Rectal smooth muscle tissue (tissue), 1 donor: ENCODE data around the gene SCART1.
"Not testable (repeated sequence)": the region's sequence is repeated elsewhere in the genome, so short reads cannot be mapped to it uniquely, and the experiment has no call there.

ENCODE experiments used
- H3K27ac ChIP-seq: one replicate; pipeline ENCODE4 v1.7.0; 2013; ENCODE audit warnings: low read depth, low read length, inconsistent platforms
- H3K27me3 ChIP-seq: one replicate; pipeline ENCODE4 v1.7.0; 2013; ENCODE audit warnings: low read length; ENCODE audit not compliant: control insufficient read depth, insufficient read depth
- H3K36me3 ChIP-seq: one replicate; pipeline ENCODE4 v1.7.0; 2013; ENCODE audit warnings: low read length; ENCODE audit not compliant: control insufficient read depth, insufficient read depth
- H3K4me1 ChIP-seq: one replicate; pipeline ENCODE4 v1.7.0; 2013; ENCODE audit warnings: low read length; ENCODE audit not compliant: control insufficient read depth, insufficient read depth
- H3K4me3 ChIP-seq: one replicate; pipeline ENCODE4 v1.7.0; 2013; ENCODE audit warnings: low read length
- H3K9ac ChIP-seq: one replicate; pipeline ENCODE4 v1.7.0; 2013; ENCODE audit warnings: low read length

The SCART1 gene

DNA sequence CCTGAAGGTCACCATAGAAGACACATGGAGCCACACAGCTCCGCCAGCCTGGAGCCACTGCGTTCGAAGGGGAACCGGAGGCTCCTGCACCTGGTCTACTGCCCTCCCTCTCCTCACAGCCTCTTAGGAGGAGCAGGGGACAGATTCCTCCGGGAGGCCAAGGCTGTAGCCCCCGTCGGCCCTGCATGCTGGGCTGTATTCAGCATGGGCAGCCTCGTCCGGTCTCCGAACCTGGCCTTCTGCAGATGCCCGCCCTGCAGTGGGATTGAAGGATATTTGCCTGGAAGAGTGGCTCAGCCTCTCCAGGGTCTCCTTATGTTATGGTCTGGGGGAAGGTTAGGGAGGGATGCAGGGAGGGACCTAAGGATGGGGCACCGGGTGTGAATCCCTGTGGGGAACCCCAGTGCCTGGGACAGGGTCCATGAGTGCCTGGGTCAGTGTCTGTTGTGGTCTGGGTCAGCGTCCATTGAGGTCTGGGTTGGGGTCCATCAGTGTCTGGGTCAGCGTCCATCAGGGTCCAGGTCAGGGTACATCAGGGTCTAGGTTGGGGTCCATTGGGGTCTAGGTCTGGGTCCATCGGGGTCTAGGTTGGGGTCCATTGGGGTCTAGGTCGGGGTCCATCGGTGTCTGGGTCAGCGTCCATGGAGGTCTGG is 13.0 kb upstream of the SCART1 start:
- no peaks in the 10 kb centered on the region for H3K4me1 ChIP-seq
- H3K4me3 ChIP-seq = no peak overlapping the region

DNA sequence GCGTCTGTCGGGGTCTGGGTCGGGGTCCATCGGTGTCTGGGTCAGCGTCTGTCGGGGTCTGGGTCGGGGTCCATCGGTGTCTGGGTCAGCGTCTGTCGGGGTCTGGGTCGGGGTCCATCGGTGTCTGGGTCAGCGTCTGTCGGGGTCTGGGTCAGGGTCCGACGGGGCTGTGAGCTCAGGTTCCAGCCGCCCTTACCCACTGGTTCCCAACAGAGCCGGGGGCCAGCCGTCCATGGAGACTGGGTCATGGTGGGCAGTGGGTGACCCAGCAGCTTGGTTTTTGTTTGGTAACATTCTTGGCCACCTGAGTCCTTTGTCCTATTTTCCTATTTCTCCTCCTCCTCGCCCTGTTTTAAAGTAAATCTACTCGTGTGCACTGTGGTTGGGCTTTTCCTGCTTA is 12.4 kb upstream of the SCART1 start:
- H3K27ac ChIP-seq, H3K4me1 ChIP-seq, H3K9ac ChIP-seq, H3K4me3 ChIP-seq, H3K27me3 ChIP-seq, H3K36me3 ChIP-seq: not testable (repeated sequence)

More for the DNA sequence above, 13.0 kb upstream of the SCART1 start:
- no peaks in the 10 kb centered on the region for H3K36me3 ChIP-seq
- no peak overlapping the region for H3K9ac ChIP-seq
- H3K27me3 ChIP-seq = no peaks in the 10 kb centered on the region
- no peak overlapping the region for H3K27ac ChIP-seq

DNA sequence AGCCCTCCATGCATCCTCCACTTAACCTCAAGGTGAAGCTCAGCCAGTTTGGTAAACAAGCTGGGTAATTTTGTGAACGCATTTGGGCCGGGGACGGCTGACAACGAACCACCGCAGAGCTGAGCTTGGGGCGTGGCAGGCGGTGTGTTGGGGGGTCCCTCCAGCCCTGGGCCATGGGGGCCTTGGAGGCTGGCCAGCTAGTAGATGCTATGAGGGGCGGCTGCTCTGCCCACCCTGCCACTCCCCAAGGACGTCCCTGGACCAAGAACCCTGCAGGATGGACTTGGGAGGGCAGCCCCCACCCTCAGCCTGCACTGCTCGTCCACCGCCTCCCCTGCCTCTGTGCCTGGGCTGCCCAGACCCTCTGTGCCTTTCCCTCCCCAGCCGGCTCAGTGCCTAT is 12.0 kb upstream of the SCART1 start:
- H3K4me3 ChIP-seq = no peak overlapping the region
- H3K27ac ChIP-seq = no peak overlapping the region
- no peaks in the 10 kb centered on the region for H3K4me1 ChIP-seq
- no peak overlapping the region for H3K9ac ChIP-seq
- no peaks in the 10 kb centered on the region for H3K27me3 ChIP-seq
- no peaks in the 10 kb centered on the region for H3K36me3 ChIP-seq

DNA sequence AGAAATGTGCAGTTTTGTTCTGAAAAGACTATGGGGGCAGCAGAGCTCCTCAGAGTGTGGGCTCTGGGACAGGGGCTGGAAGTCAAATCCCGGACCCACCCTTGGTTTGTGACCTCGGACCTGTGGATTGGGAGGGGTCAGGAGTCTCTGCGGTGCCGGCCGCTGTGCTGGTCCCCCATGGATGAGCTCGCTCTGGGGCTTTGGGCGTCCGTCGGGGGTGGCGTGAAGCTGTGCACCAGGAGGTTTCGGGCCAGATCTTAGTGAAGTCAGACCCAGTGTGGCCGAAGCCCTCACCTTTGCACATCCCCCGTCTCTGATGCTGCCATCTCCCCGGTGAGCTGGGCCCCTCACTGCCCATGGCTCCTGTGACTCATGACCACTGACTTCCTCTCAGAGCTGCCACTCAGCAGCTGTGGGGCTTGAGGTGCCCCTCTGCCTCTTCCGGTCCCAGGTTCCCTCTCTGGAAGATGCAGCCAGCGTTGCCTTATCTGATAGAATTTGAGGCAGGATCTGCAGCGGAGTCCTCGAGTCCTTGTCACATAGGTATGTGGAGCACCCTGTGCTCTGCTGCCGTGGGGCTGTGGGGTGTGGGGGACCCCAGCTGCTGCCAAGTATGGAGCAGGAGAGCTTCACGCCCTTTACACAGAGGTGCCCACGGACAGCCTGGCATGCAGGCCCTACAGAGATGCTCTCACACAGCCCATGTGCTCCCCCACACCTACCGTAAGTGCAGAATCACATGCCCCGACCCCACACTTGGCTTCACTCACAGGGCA is 11.4 kb upstream of the SCART1 start:
- no peak overlapping the region for H3K27ac ChIP-seq
- no peaks in the 10 kb centered on the region for H3K36me3 ChIP-seq
- H3K27me3 ChIP-seq = no peaks in the 10 kb centered on the region
- H3K4me3 ChIP-seq = no peak overlapping the region
- H3K4me1 ChIP-seq = no peaks in the 10 kb centered on the region
- no peak overlapping the region for H3K9ac ChIP-seq

DNA sequence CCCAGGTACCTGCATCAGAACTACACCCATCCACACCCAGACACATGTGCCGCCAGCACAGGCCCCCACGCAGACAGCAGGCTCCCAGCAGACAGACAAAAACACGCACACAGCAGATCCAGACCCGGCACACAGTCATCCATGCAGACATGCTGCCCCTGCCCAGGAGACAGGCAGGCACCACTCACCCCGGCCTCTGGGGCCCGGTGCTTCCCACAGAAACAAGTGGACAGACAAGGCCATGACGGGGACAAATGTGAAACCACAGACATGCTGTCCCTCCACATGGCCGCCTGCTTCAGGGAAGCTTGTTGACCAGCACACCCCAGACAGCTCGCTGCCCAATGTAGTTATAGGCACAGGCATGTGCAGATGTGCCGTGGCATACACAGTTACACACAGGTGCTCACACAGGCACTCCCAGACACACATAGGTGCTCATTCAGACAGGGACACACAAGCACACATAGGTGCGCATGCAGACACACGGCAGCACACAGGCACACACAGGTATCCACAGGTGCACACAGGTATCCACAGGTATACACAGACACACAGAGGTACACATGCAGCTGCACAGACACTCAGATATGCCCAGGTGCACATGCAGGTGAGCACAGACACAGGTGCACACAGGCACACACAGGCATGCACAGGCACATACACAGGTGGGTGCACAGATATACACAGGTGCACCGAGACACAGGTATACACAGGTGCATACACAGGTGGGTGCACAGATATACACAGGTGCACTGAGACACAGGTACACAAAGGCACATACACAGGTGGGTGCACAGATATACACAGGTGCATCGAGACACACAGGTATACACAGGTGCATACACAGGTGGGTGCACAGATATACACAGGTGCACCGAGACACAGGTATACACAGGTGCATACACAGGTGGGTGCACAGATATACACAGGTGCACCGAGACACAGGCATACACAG is 10.5 kb upstream of the SCART1 start:
- Histone ChIP-seq H3K27ac (no peak overlapping the region), H3K36me3 (no peaks in the 10 kb centered on the region), H3K4me3 (no peak overlapping the region), H3K27me3 (no peaks in the 10 kb centered on the region), H3K9ac (no peak overlapping the region), H3K4me1 (no peaks in the 10 kb centered on the region)

DNA sequence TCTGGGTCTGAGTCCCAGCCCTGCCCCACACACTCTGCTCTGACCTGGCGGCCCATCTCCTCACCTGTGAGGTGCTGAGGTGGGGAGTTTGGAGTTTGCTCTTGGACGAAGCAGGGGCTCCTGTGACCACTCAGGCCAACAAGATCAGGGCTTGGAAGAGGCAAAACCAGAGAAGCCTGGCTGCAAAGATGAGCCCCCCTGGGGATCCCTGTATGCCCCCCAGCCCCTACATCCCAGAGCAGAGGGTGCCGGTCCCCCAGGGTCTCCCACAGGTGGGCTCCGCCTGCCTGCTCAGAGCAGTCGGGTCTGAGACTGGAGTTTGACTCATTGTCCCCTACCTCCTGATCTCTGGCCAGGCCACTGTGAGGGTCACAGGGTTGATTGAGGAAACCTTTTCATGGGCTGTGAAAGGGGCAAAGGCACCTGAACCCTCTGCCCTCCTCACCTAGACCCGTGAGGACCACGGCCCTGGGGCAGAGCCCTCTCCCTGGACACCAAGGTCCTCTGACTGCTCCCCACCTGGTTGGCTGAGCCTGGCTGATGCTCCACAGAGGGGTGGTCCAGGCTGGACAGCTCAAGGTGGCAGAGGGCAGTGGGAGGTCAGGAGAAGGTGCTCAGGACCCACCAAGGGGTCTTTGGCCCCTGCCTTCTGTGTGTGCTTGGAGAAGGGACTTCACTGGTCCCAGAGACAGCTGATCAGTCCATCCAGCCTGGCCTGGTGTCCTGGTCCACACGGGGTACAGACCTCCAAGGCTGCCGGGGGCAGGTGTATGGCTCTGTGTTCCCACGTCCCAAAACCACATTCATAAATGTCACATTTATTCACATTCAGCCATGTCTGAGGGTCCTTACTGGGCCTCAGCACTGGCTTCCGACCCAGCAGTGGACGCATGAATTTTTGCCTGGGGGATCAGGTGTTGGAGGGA is 9.1 kb upstream of the SCART1 start:
- H3K9ac ChIP-seq = no peak overlapping the region
- H3K27ac ChIP-seq = no peak overlapping the region
- H3K4me3 ChIP-seq = no peak overlapping the region
- no peaks in the 10 kb centered on the region for H3K27me3 ChIP-seq
- H3K36me3 ChIP-seq = no peaks in the 10 kb centered on the region
- no peaks in the 10 kb centered on the region for H3K4me1 ChIP-seq

DNA sequence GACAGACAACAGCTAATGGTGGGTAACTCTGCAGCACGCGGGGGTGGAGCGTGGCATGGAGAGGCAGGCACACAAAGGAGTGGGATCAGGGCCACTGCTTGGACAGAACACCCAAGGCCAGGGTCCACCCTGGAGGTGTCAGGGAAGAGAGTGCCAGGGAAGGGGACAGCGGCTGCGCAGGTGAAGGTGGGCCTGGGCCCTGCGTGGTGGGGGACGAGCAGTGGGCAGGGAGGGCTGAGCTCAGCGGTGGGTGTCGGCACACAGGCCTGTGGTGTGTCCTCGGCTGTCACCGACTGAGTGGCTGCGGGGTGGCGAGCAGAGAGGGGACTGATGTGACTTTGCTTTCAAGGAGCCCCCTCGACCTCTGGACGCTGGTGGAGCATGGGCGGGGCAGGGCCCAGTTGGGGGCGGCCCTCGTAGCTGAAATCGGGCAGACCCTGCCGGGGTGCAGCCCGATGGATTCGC is 8.4 kb upstream of the SCART1 start:
- H3K27ac ChIP-seq = no peak overlapping the region
- no peaks in the 10 kb centered on the region for H3K4me1 ChIP-seq
- no peak overlapping the region for H3K9ac ChIP-seq
- no peak overlapping the region for H3K4me3 ChIP-seq
- no peaks in the 10 kb centered on the region for H3K36me3 ChIP-seq
- no peaks in the 10 kb centered on the region for H3K27me3 ChIP-seq

DNA sequence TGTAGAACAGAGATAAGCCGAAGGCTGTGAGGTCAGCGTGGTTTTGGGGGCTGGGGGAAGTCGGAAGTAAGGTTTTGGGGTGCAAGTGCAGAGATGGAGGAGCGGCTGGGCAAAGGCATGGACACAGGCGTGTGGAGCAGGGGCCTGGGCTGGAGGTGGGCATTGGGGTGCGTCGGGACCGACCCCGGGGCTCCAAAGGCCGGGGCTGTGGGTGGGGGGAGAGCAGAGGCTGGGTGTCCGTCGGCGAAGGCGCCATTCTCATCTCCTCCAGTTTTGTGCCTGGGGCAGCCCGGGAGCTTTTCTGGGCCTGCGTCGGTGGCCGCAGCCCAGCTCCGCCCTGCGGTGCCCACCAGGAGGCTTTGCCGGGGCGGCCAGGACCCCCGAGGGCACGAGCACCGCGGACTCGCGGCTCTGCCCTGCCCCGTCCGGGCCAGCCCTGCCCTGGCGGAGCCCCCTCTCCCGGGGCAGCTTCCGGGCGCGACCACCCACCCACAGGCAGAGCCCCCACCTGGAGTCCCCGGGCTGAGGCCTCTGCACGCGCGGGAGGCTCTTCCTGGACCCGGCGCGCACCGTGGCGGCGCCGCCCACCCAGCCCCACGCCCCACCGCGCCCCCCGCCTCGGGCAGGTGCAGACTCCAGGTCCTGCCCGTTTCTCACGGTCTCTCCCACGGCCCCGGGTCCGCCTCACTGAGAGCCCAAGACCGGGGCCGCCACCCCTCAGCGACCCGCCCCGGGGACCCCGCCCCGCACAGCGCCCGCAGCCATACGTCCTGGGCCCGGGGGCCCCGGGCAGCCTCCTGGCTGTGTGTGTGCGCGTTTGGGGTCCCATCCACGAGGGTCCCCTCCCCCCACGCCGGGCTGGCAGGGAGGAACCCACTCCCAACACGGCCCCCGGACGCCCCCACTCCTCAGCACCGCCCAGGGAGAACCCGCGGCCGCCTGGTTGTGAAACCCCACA is 7.7 kb upstream of the SCART1 start:
- Histone ChIP-seq H3K4me3 (no peak overlapping the region), H3K4me1 (no peaks in the 10 kb centered on the region), H3K27ac (no peak overlapping the region), H3K9ac (no peak overlapping the region), H3K27me3 (no peaks in the 10 kb centered on the region), H3K36me3 (no peaks in the 10 kb centered on the region)

DNA sequence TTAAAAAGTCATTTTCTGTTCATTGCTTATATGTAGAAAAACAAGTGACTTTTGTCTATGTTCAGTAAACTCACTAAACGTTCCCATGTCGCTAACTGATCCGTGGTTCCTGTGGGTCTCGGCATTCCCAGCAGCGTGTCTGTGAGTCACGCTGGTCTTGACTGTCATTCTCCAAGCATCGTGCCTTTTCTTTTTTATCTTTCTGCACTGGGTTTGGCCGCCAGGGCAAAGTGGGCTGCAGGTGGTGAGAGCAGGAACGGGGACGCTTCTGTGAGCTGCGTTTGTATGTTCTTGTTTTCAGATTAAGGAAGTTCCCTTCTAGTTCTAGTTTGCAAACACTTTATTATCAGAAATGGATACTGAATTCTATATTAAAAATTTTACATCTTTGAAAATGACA is 6.8 kb upstream of the SCART1 start:
- H3K36me3 ChIP-seq = no peaks in the 10 kb centered on the region
- H3K27ac ChIP-seq = no peak overlapping the region
- H3K27me3 ChIP-seq = no peaks in the 10 kb centered on the region
- H3K4me3 ChIP-seq = no peak overlapping the region
- no peaks in the 10 kb centered on the region for H3K4me1 ChIP-seq
- no peak overlapping the region for H3K9ac ChIP-seq

DNA sequence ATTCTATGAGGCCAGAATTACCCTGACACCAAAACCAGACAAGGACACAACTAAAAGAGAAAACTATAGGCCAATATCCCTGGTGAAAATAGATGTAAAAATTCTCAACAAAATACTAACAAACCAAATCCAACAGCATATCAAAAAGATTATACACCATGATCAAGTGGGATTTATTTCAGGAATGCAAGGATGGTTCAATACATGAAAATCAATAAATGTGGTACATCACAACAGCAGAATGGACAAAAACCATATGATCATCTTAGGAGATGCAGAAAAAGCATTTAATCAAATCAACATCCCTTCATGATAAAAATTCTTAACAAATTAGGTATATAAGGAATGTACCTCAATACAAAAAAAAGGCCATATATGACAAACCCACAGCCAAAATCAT is 5.6 kb upstream of the SCART1 start:
- no peak overlapping the region for H3K4me3 ChIP-seq
- no peaks in the 10 kb centered on the region for H3K27me3 ChIP-seq
- no peaks in the 10 kb centered on the region for H3K36me3 ChIP-seq
- H3K4me1 ChIP-seq = no peaks in the 10 kb centered on the region
- no peak overlapping the region for H3K27ac ChIP-seq
- no peak overlapping the region for H3K9ac ChIP-seq

DNA sequence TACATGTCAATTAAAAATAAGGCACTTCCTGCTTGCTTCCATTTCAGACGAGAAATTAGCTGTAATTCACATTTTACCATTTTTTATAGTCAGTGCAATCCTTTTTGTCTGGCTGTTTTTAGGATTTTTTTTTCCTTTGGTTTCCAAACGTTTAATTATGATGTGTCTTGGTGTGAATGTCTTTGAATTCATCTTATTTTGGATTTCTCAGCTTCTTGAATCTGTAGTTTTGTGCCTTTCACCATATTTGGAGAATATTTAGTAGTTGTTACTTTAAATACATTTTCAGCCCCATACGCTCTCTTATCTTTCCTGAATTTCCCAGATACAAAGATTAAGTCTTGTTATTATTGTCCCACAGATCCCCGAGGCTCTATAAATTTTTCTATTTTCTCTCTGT is 2.4 kb upstream of the SCART1 start:
- Histone ChIP-seq H3K9ac (no peak overlapping the region), H3K4me3 (no peak overlapping the region), H3K27me3 (no peaks in the 10 kb centered on the region), H3K36me3 (no peaks in the 10 kb centered on the region), H3K4me1 (no peaks in the 10 kb centered on the region), H3K27ac (no peak overlapping the region)
